Activated CD4-positive, alpha-beta T cell treated with anti-CD3 and anti-CD28 coated beads, Interleukin-2, amount 50 U/mL, for 16 hours (primary cell): ENCODE measurements around the gene CCT8L2.
"Not testable (repeated sequence)": the region's sequence is repeated elsewhere in the genome, so short reads cannot be mapped to it uniquely, and the experiment has no call there.

Experiments
- DNase-seq: peaks from one replicate; pipeline ENCODE4 v3.0.0-alpha.2; 2020

Gene CCT8L2

GRCh38 chr22:16592710-16593109 lies at the start of gene CCT8L2:
Gene CCT8L2 (minus strand): TSS chr22:16592810. CDS start chr22:16592550, 260 bp downstream.
- not testable (repeated sequence) for DNase-seq

- not testable (repeated sequence) for DNase-seq
Measured at GRCh38 chr22:16635442-16635841, 42.8 kb upstream of the CCT8L2 start.

DNA sequence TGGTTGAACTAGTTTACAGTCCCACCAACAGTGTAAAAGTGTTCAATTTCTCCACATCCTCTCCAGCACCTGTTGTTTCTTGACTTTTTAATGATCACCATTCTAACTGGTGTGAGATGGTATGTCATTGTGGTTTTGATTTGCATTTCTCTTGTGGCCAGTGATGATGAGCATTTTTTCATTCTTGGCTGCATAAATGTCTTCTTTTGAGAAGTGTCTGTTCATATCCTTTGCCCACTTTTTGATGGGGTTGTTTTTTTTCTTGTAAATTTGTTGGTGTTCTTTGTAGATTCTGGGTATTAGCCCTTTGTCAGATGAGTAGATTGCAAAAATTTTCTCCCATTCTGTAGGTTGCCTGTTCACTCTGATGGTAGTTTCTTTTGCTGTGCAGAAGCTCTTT lies 41.5 kb upstream of the CCT8L2 start:
- not testable (repeated sequence) for DNase-seq

DNA sequence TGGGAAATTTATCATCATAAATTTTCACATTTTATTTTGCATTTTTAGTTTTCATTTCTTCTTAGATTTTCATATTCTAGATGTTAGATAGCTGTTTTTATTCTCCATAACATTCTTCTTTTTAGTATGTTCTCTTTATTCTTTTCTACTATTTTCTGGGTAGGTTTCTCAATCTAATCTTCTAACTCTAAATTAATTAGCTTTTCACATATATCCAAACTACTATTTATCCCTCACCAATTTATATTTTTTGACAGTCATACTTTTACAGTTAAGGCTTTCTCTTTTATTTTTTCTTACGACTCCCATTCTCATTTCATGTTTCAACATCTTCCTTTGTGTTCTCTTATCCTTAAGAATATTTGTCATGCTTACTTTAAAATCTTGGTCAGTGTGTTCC lies 35.9 kb upstream of the CCT8L2 start:
- not testable (repeated sequence) for DNase-seq

GRCh38 chr22:16625018-16625417 lies 32.4 kb upstream of the CCT8L2 start:
- not testable (repeated sequence) for DNase-seq

GRCh38 chr22:16623595-16623994 lies 31.0 kb upstream of the CCT8L2 start:
- DNase-seq = not testable (repeated sequence)

- DNase-seq = not testable (repeated sequence)
Measured at GRCh38 chr22:16617516-16617915, 24.9 kb upstream of the CCT8L2 start.

GRCh38 chr22:16616390-16616938 lies 23.9 kb upstream of the CCT8L2 start:
- DNase-seq = not testable (repeated sequence)

DNA sequence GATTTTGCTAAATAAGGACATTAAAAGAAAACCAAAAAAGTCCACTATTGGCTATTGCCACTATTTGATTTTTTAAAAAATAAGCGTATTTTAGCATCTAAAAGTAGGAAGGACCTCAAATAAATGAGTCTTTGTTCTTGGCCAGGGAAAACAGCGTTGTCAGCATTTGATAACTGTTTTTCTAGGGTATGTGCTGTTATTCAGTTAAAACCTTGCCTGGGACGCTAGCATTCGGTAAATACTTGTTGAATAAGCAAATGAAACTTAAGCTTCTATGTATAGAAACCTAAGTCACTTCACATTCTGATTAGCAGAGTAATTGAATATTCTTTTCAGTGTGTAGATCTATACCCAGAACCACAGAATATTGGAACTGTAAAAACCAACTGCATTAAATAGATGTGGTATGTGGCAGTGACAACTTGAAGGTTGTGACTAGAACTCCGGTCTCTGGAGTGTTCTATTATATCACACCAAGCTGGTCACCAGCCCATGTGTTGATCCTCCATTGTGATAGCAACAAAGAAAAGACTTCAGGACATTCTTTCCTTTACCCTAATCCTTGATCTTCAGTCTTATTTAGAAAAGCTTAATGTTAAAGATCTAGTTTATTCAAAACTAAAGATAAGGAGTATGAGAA lies 23.1 kb upstream of the CCT8L2 start:
- not testable (repeated sequence) for DNase-seq

- no peak for DNase-seq
Measured at GRCh38 chr22:16609548-16610261, 17.1 kb upstream of the CCT8L2 start.

DNA sequence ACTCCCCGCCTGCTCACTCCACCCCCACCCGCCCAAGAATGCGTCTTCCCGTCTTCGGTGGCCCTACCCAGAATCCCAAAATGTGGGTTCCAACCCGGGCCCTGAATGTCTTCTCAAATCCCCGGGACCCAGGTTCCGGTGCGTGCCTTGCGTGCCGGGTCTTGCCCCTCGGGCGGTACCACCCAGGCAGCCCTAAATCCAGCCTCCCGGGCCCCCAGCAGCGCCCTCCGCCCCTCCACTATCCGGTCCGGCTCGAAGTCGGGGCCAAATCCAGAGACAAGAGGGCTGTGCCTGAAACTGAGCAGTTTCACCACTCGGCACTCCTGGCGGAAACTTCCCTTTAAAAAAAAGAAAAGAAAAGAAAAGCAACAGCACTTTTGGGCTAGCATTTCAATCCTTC lies 16.3 kb upstream of the CCT8L2 start:
- DNase-seq = no peak

- DNase-seq = not testable (repeated sequence)
Measured at GRCh38 chr22:16604257-16604998, 11.8 kb upstream of the CCT8L2 start.

DNA sequence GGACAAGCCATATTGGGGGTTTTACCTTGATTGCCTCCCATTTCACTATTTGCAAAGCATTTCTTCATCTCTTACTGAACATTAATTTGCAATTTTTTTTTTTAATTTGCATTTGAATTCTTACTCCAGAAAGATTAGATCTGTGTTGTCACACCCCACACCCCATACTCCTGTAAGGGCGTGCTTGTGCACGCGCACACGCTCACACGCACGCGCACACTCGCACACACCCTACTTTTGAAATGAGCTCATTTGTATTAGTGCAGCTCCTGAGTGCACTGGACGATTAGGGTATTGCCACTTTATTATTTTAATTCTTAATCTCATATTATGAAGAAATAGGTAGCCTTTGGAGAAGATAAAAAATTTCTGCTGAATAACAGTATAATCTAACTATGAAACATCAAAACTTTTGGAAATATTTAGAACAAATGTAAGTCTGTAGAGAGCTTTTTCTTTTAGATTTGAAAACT lies 11.2 kb upstream of the CCT8L2 start:
- not testable (repeated sequence) for DNase-seq

- DNase-seq = no peak
Measured at GRCh38 chr22:16603448-16603768, 10.8 kb upstream of the CCT8L2 start.

GRCh38 chr22:16602728-16603447 lies 10.3 kb upstream of the CCT8L2 start:
- DNase-seq = not testable (repeated sequence)

DNA sequence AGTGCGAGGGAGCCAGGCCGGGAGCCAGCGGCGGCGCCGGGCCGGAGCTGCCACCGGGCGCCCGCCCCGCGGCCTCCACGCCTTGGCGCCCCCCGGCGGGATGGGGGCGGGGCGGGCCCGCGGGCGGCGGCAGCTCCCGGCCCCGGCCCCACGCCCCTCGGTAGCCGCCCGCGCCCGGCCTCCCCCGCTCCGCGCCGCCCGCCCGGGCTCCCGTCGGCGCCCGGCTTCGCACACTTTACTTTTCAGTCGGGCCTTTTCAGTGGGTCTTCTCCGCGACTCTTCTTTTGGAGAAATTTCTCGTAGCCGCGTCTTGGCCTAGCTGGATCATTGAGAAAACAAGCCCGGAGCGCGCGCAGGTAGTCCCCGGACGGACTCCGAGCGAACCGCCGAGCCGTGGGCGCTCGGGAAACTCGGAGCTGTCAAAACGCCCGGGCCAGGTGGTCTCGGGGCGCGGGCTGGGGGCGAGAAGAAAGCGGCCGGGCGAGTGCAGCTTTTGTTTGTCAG lies 9.7 kb upstream of the CCT8L2 start:
- DNase-seq = not testable (repeated sequence)

GRCh38 chr22:16601437-16602223 lies 9.0 kb upstream of the CCT8L2 start:
- DNase-seq = no peak

- not testable (repeated sequence) for DNase-seq
Measured at GRCh38 chr22:16600644-16601436, 8.2 kb upstream of the CCT8L2 start.

DNA sequence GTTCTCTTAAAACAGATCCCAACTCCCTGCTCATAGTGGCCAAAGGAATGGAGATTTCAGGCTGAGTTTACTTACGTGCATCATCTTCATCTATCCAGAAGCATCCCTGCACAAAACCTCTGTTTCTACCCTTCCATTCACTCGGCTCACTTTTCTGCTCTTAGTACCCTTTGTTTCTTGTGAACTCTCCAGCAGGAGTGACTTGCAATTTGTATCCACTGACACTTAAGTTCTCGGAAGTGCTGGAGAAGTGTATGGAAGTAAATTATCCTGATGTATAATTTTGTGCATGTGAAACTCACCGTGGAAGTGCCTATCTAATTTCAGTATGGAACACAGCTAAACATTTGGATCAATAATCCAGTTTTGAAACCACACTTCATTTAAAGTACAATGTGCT lies 7.0 kb upstream of the CCT8L2 start:
- DNase-seq = not testable (repeated sequence)

DNA sequence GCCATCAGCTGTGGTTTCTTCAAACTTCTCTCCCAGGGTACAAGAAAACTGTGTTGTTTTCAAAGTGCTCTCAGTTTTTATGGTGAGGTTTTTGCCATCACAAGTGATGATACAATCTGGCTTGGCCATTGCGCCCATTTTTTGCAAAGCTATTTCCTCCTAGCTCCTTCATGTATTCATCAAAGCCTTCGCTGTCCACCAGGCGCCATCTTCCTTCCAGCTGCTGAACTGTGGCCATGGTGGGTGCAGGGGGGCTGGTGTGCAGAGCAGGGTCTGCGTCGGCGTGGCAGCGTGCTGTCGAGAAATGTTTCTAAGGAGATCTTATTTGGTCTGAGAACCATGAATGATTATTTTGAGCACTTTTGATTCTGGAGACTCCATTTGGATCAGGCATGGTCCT lies 2.6 kb upstream of the CCT8L2 start:
- DNase-seq = not testable (repeated sequence)

GRCh38 chr22:16594026-16594425 lies 1.4 kb upstream of the CCT8L2 start:
- DNase-seq = no peak
